Measurements from ENCODE around the gene B3GNT2. TPM values are rescaled to one million over a fixed set of nuclear protein-coding genes. Genes with fewer than 3 reads are reported as not detected.

The B3GNT2 gene
- total RNA-seq, 1 donor from 2014 or later: 32.8 TPM

DNA sequence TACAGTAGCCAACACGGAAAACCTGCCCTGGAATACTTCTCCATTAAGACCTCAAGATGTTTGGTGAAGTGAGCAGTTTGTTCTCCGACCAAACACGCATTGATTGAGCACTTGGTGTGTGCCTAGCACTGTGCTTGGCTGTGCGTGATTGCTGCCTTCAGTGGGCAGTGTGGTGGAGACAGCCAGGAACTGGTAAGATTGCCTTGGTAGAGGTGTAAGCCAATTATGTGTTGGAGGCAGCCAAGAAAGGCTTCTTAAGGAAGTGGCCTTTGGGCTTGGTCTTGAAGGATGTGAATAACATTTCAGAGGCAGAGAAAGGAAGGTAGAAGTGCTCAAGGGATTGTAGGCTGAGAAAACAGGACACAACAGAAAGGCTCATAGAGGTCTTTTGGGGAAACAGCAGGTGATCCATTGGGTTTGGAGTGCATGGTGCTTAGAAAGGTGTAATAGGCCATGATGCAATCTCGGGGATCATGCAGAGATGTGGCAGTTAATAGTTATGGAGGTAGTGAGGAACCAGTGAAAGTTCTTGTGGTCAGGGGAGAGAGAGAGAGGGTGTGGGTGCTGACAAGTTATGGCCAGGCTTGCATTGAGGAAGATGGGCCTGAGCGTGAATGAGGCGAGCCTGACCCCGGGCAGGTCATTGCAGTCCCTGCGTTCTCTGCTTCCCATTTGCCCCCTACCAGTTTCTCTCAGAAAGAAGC, 6.3 kb downstream of the B3GNT2 start:
- no peaks in the 10 kb centered on the region for H3K27me3 Mint-ChIP-seq (ENCODE audit: insufficient read depth)
- H3K27ac Mint-ChIP-seq: peak overlapping the region; percentile 78
- H3K4me3 Mint-ChIP-seq: peak overlapping the region; percentile 50
- H3K36me3 Mint-ChIP-seq (ENCODE audit: low read depth): peaks cover 23% of the 10 kb centered on the region
- no peaks in the 10 kb centered on the region for H3K9me3 Mint-ChIP-seq
- peaks cover 73% of the 10 kb centered on the region for H3K4me1 Mint-ChIP-seq (ENCODE audit: low read depth)
- intact Hi-C loops (cut with micrococcal nuclease): loop anchor here (5.0 kb wide), 1 partner anchor 1185 kb away; the partner anchor contains the start of genes PEX13 and PUS10
- DNase-seq (ENCODE audit: low spot score): no peak

- Mint-ChIP-seq H3K9me3 (no peaks in the 10 kb centered on the region), H3K27me3 (ENCODE audit: insufficient read depth) (no peaks in the 10 kb centered on the region), H3K4me3 (peak overlapping the region; percentile 31), H3K4me1 (ENCODE audit: low read depth) (peaks cover 77% of the 10 kb centered on the region), H3K27ac (peak overlapping the region; percentile 76), H3K36me3 (ENCODE audit: low read depth) (peaks cover 26% of the 10 kb centered on the region)
- intact Hi-C loops (cut with micrococcal nuclease): loop anchor here (5.0 kb wide), 1 partner anchor 1185 kb away; the partner anchor contains the start of genes PEX13 and PUS10
- no peak for DNase-seq (ENCODE audit: low spot score)
These were observed 6.8 kb downstream of the B3GNT2 start for GRCh38 chr2:62202729-62203128.

GRCh38 chr2:62203459-62203858, 7.5 kb downstream of the B3GNT2 start:
- Mint-ChIP-seq H3K4me3 (no peak overlapping the region), H3K4me1 (ENCODE audit: low read depth) (peaks cover 75% of the 10 kb centered on the region), H3K9me3 (no peaks in the 10 kb centered on the region), H3K27me3 (ENCODE audit: insufficient read depth) (no peaks in the 10 kb centered on the region), H3K27ac (no peak overlapping the region), H3K36me3 (ENCODE audit: low read depth) (peaks cover 26% of the 10 kb centered on the region)
- intact Hi-C loops (cut with micrococcal nuclease): loop anchor here (5.0 kb wide), 1 partner anchor 1186 kb away; the partner anchor contains the start of genes PEX13 and PUS10
- DNase-seq (ENCODE audit: low spot score): no peak

- peaks cover 65% of the 10 kb centered on the region for H3K4me1 Mint-ChIP-seq (ENCODE audit: low read depth)
- peaks cover 35% of the 10 kb centered on the region for H3K36me3 Mint-ChIP-seq (ENCODE audit: low read depth)
- DNase-seq (ENCODE audit: low spot score): no peak
- intact Hi-C loops (cut with micrococcal nuclease): loop anchor here (5.0 kb wide), 1 partner anchor 1188 kb away; the partner anchor contains the start of genes PEX13 and PUS10
- H3K4me3 Mint-ChIP-seq: no peak overlapping the region
- H3K9me3 Mint-ChIP-seq: no peaks in the 10 kb centered on the region
- H3K27ac Mint-ChIP-seq: no peak overlapping the region
- H3K27me3 Mint-ChIP-seq (ENCODE audit: insufficient read depth): no peaks in the 10 kb centered on the region
These were observed 9.1 kb downstream of the B3GNT2 start for GRCh38 chr2:62204998-62205496.

- H3K36me3 Mint-ChIP-seq (ENCODE audit: low read depth): peaks cover 37% of the 10 kb centered on the region
These were observed 9.6 kb downstream of the B3GNT2 start for GRCh38 chr2:62205554-62205953.

DNA sequence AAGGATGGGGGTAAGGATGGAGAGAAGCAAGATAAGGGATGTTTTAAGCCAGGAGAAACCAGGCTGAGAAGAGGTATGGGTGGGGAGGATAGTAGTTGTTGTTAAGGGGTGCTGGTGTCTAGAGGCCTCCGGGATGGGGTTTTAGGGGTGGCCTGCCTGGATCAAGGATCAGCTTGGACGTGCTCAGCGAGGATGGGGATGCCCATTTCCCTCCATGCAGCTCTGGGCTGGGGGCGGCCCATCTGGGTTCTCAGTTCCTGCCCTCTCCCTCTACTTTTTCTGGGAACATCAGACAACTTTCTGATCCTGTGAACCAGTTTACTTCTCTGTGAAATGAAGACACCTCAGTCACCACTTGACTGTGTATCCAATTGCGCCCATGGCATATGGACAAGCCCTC, 10.1 kb downstream of the B3GNT2 start:
- no peak for DNase-seq (ENCODE audit: low spot score)
- H3K4me1 Mint-ChIP-seq (ENCODE audit: low read depth): peaks cover 55% of the 10 kb centered on the region
- peaks cover 42% of the 10 kb centered on the region for H3K36me3 Mint-ChIP-seq (ENCODE audit: low read depth)
- H3K4me3 Mint-ChIP-seq: no peak overlapping the region
- H3K27me3 Mint-ChIP-seq (ENCODE audit: insufficient read depth): no peaks in the 10 kb centered on the region
- peak overlapping the region; percentile 65 for H3K27ac Mint-ChIP-seq
- intact Hi-C loops (cut with micrococcal nuclease): no loop called here
- no peaks in the 10 kb centered on the region for H3K9me3 Mint-ChIP-seq

More at GRCh38 chr2:62205554-62205953, 9.6 kb downstream of the B3GNT2 start:
- no peak for DNase-seq (ENCODE audit: low spot score)
- intact Hi-C loops (cut with micrococcal nuclease): no loop called here
- Mint-ChIP-seq H3K27me3 (ENCODE audit: insufficient read depth) (no peaks in the 10 kb centered on the region), H3K4me1 (ENCODE audit: low read depth) (peaks cover 60% of the 10 kb centered on the region), H3K4me3 (no peak overlapping the region), H3K27ac (no peak overlapping the region), H3K9me3 (no peaks in the 10 kb centered on the region)

GRCh38 chr2:62207491-62207890, 11.6 kb downstream of the B3GNT2 start:
- DNase-seq (ENCODE audit: low spot score): no peak
- no peaks in the 10 kb centered on the region for H3K27me3 Mint-ChIP-seq (ENCODE audit: insufficient read depth)
- peaks cover 51% of the 10 kb centered on the region for H3K4me1 Mint-ChIP-seq (ENCODE audit: low read depth)
- H3K36me3 Mint-ChIP-seq (ENCODE audit: low read depth): peaks cover 50% of the 10 kb centered on the region
- peaks cover 12% of the 10 kb centered on the region for H3K9me3 Mint-ChIP-seq
- no peak overlapping the region for H3K4me3 Mint-ChIP-seq
- no peak overlapping the region for H3K27ac Mint-ChIP-seq
- intact Hi-C loops (cut with micrococcal nuclease): no loop called here

DNA sequence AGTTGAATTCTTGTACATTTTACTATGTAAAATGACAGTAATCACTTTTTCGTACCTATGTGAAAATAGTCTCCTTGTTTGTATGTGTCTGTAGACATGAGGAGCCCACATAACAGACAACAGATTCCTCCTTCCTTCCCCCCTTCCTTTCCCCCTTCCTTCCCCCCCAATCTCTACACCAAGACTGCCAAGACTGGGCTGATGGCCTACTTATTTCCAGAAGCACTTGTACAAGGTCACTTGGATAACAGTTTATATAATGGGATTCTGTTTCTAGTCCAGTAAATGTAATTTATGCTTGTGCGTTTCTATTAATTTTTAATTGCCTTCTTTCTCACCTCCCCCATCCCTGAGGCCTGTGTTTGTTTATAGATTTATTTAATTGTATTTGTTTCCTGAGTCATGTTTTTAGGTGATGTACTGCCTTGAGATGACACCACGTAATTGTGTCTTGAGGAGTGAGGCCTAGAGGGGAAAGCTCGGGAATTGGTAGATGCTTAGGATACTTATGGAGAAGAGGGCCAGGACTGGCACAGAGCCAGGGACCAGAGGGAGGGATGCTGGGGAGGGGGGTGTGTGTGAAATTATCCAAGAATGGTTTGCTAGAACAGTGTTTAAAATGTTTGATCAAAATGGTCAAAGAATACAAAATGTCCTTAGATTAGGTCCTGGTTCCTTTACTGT, 12.3 kb downstream of the B3GNT2 start:
- H3K9me3 Mint-ChIP-seq: peaks cover 13% of the 10 kb centered on the region
- intact Hi-C loops (cut with micrococcal nuclease): no loop called here

GRCh38 chr2:62208758-62209114, 12.8 kb downstream of the B3GNT2 start:
- Mint-ChIP-seq H3K36me3 (ENCODE audit: low read depth) (peaks cover 47% of the 10 kb centered on the region), H3K27me3 (ENCODE audit: insufficient read depth) (no peaks in the 10 kb centered on the region), H3K27ac (peak overlapping the region; percentile 55), H3K4me3 (no peak overlapping the region), H3K4me1 (ENCODE audit: low read depth) (peaks cover 47% of the 10 kb centered on the region), H3K9me3 (peaks cover 13% of the 10 kb centered on the region)
- intact Hi-C loops (cut with micrococcal nuclease): no loop called here
- no peak for DNase-seq (ENCODE audit: low spot score)

More for the DNA sequence above, 12.3 kb downstream of the B3GNT2 start:
- H3K36me3 Mint-ChIP-seq (ENCODE audit: low read depth): peaks cover 47% of the 10 kb centered on the region
- peaks cover 47% of the 10 kb centered on the region for H3K4me1 Mint-ChIP-seq (ENCODE audit: low read depth)
- H3K27me3 Mint-ChIP-seq (ENCODE audit: insufficient read depth): no peaks in the 10 kb centered on the region
- no peak overlapping the region for H3K27ac Mint-ChIP-seq
- DNase-seq (ENCODE audit: low spot score): no peak
- no peak overlapping the region for H3K4me3 Mint-ChIP-seq

- no peak for DNase-seq (ENCODE audit: low spot score)
- intact Hi-C loops (cut with micrococcal nuclease): no loop called here
- H3K36me3 Mint-ChIP-seq (ENCODE audit: low read depth): peaks cover 49% of the 10 kb centered on the region
- peaks cover 54% of the 10 kb centered on the region for H3K4me1 Mint-ChIP-seq (ENCODE audit: low read depth)
- H3K9me3 Mint-ChIP-seq: peaks cover 13% of the 10 kb centered on the region
- no peak overlapping the region for H3K27ac Mint-ChIP-seq
- no peaks in the 10 kb centered on the region for H3K27me3 Mint-ChIP-seq (ENCODE audit: insufficient read depth)
- H3K4me3 Mint-ChIP-seq: no peak overlapping the region
These were observed 13.6 kb downstream of the B3GNT2 start for GRCh38 chr2:62209427-62209991.

GRCh38 chr2:62215306-62216064, 19.6 kb downstream of the B3GNT2 start:
- no peak for DNase-seq (ENCODE audit: low spot score)
- Mint-ChIP-seq H3K27ac (peak overlapping the region; percentile 40), H3K4me3 (no peak overlapping the region), H3K36me3 (ENCODE audit: low read depth) (peaks cover 30% of the 10 kb centered on the region), H3K4me1 (ENCODE audit: low read depth) (peaks cover 74% of the 10 kb centered on the region), H3K27me3 (ENCODE audit: insufficient read depth) (no peaks in the 10 kb centered on the region), H3K9me3 (peaks cover 16% of the 10 kb centered on the region)
- intact Hi-C loops (cut with micrococcal nuclease): no loop called here

DNA sequence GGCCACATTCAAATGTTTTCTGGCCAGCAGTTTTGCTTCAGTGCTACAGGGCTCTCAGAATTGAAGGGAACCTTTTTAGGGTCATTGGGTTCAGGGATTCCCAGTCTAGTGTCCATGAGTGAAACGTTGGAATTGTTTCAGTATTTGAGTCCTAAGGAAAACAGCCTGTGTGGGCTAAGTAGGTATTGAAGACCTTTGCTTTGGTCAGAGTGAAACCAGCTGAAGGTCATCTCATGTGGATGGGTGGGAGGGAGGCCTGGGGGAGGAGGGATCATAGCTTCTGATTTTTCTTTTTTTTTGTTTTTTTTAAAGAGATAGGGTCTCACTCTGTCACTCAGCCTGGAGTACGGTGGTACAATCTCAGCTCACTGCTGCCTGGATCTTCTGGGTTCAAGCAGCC, 20.2 kb downstream of the B3GNT2 start:
- H3K9me3 Mint-ChIP-seq: peaks cover 16% of the 10 kb centered on the region
- peaks cover 80% of the 10 kb centered on the region for H3K4me1 Mint-ChIP-seq (ENCODE audit: low read depth)
- intact Hi-C loops (cut with micrococcal nuclease): no loop called here
- DNase-seq (ENCODE audit: low spot score): no peak
- H3K4me3 Mint-ChIP-seq: no peak overlapping the region
- H3K27me3 Mint-ChIP-seq (ENCODE audit: insufficient read depth): no peaks in the 10 kb centered on the region
- H3K27ac Mint-ChIP-seq: no peak overlapping the region
- peaks cover 24% of the 10 kb centered on the region for H3K36me3 Mint-ChIP-seq (ENCODE audit: low read depth)
